GM19193 (cell line): ENCODE measurements around the gene DDX46.

ENCODE experiments used
- POLR2A ChIP-seq: IDR thresholded peaks from 4 replicates; pipeline ENCODE4 v1.6.1; 2011; ENCODE audit not compliant: insufficient read depth, insufficient read length; ENCODE audit errors: extremely low read depth

The DDX46 gene, protein sequence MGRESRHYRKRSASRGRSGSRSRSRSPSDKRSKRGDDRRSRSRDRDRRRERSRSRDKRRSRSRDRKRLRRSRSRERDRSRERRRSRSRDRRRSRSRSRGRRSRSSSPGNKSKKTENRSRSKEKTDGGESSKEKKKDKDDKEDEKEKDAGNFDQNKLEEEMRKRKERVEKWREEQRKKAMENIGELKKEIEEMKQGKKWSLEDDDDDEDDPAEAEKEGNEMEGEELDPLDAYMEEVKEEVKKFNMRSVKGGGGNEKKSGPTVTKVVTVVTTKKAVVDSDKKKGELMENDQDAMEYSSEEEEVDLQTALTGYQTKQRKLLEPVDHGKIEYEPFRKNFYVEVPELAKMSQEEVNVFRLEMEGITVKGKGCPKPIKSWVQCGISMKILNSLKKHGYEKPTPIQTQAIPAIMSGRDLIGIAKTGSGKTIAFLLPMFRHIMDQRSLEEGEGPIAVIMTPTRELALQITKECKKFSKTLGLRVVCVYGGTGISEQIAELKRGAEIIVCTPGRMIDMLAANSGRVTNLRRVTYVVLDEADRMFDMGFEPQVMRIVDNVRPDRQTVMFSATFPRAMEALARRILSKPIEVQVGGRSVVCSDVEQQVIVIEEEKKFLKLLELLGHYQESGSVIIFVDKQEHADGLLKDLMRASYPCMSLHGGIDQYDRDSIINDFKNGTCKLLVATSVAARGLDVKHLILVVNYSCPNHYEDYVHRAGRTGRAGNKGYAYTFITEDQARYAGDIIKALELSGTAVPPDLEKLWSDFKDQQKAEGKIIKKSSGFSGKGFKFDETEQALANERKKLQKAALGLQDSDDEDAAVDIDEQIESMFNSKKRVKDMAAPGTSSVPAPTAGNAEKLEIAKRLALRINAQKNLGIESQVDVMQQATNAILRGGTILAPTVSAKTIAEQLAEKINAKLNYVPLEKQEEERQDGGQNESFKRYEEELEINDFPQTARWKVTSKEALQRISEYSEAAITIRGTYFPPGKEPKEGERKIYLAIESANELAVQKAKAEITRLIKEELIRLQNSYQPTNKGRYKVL

DNA sequence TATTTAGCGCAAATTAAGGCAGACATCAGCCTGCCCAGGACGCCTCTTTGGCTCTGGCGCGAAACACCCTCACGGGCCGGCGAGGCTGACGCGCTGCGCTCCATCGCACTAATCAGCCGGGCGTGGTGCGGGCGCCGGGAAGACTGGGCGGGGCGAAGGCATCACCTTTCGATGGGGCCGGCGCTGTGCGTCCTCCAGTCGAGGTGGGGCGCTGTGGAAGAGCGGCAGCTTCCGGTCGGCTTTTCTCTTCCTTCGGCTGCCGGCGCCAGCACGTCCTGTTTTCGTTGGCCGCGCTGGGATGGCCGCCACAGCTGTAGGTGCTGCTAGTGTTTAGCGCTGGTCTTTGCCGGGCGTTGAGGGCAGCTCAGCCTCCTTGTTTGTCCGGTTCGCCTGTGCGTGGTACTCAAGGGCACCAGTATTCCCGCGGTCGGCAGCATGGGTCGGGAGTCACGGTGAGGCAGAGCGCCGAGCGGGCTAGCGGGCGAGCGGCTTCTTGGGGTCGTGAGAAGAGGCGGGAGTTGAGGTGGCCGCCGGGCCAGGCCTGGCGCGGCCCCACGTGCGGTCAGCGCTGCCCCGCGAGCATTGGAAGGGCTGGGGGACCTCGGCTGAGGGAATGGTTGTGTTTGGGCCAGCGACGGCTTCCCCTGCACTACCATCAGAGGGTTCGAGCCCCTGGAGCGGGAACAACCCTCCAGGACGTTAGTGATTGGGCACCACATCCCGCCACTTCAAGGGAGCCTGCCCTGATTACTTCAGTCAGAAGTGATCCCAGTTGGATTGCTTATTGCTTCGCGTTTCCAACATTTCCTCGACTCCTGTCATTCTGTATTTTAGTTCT lies at the start of gene DDX46:
Gene DDX46, plus strand, starts transcription at position 276 of the 838 bp plus-strand sequence. Its CDS starts 160 bp downstream, at position 436.
- TF ChIP-seq POLR2A: peak; percentile 91

DNA sequence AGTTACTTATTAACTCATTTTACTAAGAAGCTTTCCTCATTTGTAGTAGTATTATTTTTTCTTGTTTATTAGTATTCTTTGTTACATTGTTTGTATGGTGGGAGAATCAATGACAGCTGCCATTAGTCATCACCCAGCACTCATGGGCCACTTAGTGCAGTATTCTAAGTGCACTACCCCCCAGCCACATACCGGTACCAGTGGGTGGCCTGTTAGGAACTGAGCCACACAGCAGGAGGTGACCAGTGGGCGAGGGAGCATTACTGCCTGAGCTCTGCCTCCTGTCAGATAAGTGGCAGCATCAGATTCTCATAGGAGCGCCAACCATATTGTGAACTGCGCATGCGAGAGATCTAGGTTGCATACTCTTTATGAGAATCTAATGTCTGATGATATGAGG lies 44.5 kb upstream of the DDX46 start:
- TF ChIP-seq POLR2A: no peak

DNA sequence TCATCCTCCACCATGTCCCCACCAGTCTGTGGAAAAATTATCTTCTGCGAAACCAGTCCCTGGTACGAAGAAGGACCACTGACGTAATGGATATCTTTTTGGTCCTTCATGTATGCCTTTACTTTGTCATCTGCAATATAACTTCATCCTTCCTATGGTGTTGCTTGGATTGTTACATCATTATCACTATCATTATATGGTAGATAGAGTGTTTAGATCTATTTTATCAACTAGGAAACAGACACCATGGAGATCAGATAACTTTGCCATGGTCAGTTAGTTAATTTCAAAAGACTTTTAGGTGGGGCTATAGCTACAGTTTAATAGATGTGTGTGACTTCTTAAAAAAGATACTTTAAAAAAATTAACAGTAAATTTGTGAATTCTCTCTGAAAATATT lies 44.0 kb upstream of the DDX46 start:
- TF ChIP-seq POLR2A: no peak

DNA sequence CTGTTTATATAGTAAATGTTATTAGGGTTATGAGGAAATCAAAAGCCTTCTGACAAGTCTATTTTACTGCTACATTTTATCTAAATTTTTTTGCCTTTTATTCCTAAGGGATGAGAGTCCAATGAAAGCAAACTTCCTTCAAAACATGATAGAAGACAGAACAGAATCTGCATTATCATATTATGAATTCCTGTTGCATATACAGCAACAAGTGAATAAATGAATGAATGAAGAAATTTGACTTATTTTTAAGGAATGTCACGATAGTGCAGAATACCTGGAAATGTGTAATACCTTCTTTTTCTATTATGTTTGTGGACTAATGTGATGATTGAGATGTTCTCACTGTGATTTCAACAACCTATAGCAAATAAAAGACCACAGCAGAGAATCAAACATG lies 33.7 kb upstream of the DDX46 start:
- no peak for TF ChIP-seq POLR2A

DNA sequence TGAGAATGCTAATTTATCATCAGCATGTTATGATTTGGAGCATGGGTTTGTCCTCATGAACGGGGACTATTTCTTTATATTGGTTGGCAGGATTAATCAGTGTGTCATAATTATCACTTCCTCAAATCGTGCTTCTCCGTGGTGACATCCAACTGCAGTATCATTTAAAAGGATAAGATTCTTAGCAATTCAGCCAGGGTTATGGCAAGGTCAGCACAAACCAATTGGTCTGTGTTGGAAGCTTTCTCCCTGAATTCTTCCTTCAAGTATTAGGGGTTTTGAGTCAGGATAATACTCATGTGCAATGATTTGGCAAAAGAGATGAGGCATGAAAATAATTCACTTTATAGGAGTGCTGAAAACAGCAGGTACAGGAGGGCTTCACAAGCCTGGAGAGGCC lies 25.8 kb upstream of the DDX46 start:
- no peak for TF ChIP-seq POLR2A

DNA sequence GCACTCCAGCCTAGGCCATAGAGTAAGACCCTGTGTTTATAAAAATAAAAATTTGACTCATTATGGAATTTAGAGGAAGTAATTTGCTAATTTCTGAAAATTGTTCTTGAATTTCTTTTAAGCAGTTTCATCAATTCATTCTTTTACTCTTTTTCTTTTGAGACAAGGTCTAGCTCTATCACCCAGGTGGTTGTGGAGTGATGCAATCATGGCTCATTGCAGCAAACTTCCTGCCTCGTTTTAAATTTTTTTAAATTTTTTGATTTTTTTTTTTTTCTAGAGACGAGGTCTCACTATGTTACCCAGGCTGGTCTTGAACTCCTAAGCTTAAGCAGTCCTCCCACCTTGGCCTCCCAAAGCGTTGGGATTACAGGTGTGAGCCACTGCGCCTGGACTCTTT lies 23.3 kb upstream of the DDX46 start:
- no peak for TF ChIP-seq POLR2A

DNA sequence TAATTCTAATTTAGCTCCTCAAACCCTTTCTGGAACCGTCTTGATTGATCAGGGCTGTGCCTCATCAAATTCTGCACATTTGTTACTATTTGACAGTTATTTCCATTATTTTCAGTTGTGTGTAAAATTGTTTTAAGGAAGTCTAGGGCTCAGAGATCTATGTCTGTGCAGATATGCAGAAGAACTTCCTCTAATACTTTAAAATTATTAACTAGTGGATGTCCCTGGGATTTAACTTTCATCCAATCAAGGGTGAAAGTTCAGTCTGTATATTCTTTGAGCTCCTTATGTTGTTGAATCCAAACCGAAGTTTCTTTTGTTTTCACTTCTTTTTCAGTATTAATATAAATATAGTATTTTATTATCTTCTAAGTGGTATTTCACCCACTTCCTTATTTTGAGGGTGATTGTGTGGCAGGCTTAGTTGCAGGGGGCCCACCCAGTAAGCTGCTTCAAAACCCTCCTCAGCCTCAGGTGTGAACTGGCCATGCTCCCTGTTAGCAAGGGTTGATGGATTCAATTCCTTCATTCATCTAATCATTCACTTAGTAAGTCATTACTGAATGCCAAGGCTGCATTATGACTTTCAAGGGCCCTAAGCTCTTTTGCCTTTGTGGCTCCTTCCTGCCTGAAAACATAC lies 22.3 kb upstream of the DDX46 start:
- TF ChIP-seq POLR2A: no peak

DNA sequence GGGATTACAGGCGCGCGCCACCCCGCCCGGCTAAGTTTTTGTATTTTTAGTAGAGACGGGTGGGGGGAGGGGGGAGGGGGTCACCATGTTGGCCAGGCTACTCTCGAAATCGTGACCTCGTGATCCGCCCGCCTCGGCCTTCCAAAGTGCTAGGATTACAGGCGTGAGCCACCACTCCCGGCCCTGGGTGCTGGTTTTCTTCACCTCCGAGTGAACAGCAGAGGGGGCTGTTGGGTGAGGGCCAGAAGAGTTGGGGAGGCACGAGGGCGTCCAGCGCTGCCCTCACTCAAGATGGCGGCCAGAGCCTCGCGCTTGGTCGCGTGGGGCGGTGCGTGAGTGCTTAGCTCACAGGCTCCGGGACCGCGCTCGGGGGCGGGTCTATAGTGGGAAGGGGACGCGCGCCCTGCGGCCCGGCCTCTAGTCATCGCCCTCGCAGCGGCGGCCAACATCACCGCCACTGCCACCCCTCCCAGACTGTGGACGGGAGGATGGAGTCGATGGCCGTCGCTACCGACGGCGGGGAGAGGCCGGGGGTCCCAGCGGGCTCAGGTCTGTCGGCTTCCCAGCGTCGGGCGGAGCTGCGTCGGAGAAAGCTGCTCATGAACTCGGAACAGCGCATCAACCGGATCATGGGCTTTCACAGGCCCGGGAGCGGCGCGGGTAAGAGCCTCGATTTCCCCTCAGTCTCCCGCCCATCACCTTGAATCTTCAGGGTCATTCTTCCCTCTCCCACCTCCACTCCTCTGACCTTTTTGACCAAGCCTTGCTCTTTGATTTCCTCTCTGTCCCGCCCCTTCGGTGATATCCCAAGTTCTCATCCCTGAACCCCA lies 20.2 kb upstream of the DDX46 start, which contains the start of gene CAMLG:
Gene CAMLG, plus strand, starts transcription at position 416 of the 830 bp plus-strand sequence. Its CDS starts 73 bp downstream, at position 489.
- TF ChIP-seq POLR2A: peak; percentile 80

DNA sequence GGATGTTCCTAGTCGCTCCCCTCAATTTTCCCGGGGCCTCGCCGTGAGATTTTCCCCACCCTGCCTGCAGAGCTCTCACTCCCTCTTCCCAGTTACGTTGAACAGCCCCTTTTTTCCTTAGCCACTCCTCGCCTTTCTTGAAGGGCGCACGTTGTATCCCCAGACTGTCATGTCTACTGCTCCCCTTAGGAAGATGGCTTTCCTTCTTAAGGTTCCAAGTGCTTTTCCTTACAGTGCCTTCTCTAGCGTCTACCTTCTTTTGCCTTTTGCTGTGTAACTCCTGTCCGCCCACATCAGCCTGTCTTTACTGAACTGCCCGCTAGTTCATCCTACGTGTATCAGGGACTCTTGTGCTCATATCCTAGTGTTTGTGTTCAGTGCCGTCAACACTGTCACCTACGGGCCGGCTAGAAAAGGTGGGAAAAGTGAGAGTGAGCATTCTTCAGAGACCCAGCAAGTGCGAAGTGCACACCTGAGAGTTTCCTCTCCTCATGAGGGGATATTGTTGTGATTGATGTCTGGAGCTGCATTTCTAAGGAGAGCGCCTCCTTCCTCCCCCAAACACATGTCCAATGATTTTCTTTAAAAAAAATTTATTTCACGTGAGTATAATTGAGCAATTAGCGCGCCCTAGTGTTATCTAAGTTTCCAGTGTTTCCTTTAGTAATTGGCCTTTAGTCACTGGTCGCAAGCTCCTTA lies 19.5 kb upstream of the DDX46 start:
- TF ChIP-seq POLR2A: no peak

DNA sequence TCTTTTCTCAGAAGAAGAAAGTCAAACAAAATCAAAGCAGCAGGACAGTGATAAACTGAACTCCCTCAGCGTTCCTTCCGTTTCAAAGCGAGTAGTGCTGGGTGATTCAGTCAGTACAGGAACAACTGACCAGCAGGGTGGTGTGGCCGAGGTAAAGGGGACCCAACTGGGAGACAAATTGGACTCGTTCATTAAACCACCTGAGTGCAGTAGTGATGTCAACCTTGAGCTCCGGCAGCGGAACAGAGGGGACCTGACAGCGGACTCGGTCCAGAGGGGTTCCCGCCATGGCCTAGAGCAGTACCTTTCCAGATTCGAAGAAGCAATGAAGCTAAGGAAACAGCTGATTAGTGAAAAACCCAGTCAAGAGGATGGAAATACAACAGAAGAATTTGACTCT lies 17.5 kb upstream of the DDX46 start:
- TF ChIP-seq POLR2A: no peak

DNA sequence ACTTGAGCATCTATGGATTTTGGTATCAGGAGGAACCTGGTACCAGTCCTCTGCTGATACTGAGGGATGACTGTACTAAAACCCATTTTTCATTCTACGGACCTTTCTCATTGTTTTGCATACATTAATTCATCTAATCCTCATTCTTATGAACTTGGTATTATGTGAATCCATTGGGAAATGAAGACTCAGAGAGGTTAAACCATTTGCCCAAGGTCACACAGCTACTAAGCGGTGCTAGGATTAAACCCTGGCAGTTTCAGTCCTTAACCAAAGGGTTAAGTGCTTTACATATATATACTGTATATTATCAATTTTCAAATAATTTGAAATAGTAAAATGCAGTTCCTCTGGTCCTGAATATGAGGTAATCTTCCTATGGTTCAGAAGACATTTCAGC lies 16.4 kb upstream of the DDX46 start:
- no peak for TF ChIP-seq POLR2A

DNA sequence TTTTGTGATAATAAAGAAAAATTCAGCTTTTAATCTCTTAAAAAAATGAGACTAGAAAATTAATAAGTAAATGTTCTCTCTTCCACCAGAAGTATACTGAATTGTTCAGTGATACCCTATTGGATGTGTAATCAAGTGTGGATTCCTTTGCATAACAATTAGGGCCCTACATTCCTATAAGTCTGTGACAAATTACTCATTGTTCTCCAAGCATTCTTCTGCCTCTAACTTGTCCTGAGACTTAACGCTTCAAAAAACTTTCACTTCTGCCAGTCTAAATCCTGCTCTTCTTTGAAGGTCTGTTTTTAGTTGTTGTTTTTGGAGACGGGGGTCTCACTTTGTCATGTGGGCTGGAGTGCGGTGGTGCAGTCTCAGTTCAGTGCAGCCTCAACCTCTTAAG lies 9.2 kb upstream of the DDX46 start:
- no peak for TF ChIP-seq POLR2A

DNA sequence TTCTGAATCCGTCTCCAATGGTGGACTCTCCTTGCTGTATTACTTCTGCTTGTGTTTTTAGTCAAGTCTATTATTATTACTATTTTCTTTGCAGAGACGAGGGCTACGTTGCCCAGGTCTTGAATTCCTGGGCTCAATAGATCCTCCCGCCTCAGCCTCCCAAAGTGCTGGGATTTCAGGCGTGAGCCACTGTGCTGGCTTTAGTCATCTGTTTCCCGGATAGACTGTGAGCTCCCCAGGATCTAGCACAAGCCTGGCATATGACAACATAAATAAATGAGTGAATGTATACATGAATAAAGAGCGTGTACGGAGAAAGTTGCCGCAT lies 439 bp upstream of the DDX46 start:
- no peak for TF ChIP-seq POLR2A
